Measurements from ENCODE around the gene TCP11L2.
"Not testable (repeated sequence)": the region's sequence is repeated elsewhere in the genome, so short reads cannot be mapped to it uniquely, and the experiment has no call there.

TCP11L2 gene

GRCh38 chr12:106308121-106308520 is 5.6 kb downstream of the TCP11L2 start:
- no peak for DNase-seq

- no peak for DNase-seq
These were observed 6.1 kb downstream of the TCP11L2 start for GRCh38 chr12:106308611-106309010.

GRCh38 chr12:106309671-106310505 is 7.4 kb downstream of the TCP11L2 start:
- DNase-seq = no peak

GRCh38 chr12:106310687-106311086 is 8.2 kb downstream of the TCP11L2 start:
- no peak for DNase-seq

- DNase-seq = no peak
These were observed 8.6 kb downstream of the TCP11L2 start for GRCh38 chr12:106311139-106311538.

GRCh38 chr12:106313413-106313812 is 10.9 kb downstream of the TCP11L2 start:
- DNase-seq = not testable (repeated sequence)

GRCh38 chr12:106315523-106315922 is 13.0 kb downstream of the TCP11L2 start:
- DNase-seq = no peak

GRCh38 chr12:106317406-106318082 is 15.0 kb downstream of the TCP11L2 start:
- DNase-seq = no peak

GRCh38 chr12:106321139-106321850 is 18.8 kb downstream of the TCP11L2 start:
- no peak for DNase-seq

GRCh38 chr12:106323537-106323936 is 21.0 kb downstream of the TCP11L2 start:
- DNase-seq = no peak

- no peak for DNase-seq
These were observed 24.9 kb downstream of the TCP11L2 start for GRCh38 chr12:106327309-106327869.

GRCh38 chr12:106328735-106329134 is 26.2 kb downstream of the TCP11L2 start:
- DNase-seq = no peak

GRCh38 chr12:106329231-106329982 is 26.9 kb downstream of the TCP11L2 start:
- no peak for DNase-seq

GRCh38 chr12:106331599-106331998 is 29.1 kb downstream of the TCP11L2 start:
- no peak for DNase-seq

GRCh38 chr12:106332536-106332935 is 30.0 kb downstream of the TCP11L2 start:
- no peak for DNase-seq

- no peak for DNase-seq
These were observed 30.5 kb downstream of the TCP11L2 start for GRCh38 chr12:106333010-106333409.

GRCh38 chr12:106333756-106334155 is 31.2 kb downstream of the TCP11L2 start:
- DNase-seq = no peak

GRCh38 chr12:106341086-106341877 is 38.7 kb downstream of the TCP11L2 start:
- DNase-seq = no peak

GRCh38 chr12:106342397-106343213 is 40.1 kb downstream of the TCP11L2 start:
- no peak for DNase-seq

GRCh38 chr12:106343214-106343528 is 40.6 kb downstream of the TCP11L2 start:
- DNase-seq = no peak

GRCh38 chr12:106344131-106344530 is 41.6 kb downstream of the TCP11L2 start:
- no peak for DNase-seq

Measured in CD4-positive, alpha-beta T cell treated with Interleukin-10 for 1 hour (primary cell).